Spleen (tissue), 11 donors: ENCODE measurements around the gene KDR. TPM values are rescaled to one million over a fixed set of nuclear protein-coding genes. Genes with fewer than 3 reads are reported as not detected.

Experiments
- DNase-seq: peaks from one replicate; pipeline ENCODE4 v3.0.0-alpha.2; 2020
- H3K27ac ChIP-seq, 8 donors: fragments of 200-600 bp; sonication (generic) in 7 of 8; 1 replicate in 4 of 8; 2 replicates in 4 of 8; pipeline versions ENCODE4 v1.5.0 to v1.8.0; 2016 to 2021; ENCODE audit warnings: inconsistent platforms in 4 of 8, mild to moderate bottlenecking in 4 of 8, moderate library complexity in 1 of 8
- H3K27me3 ChIP-seq, 7 donors: fragments of 200-600 bp; sonication (generic) in 6 of 7; replicated peaks in 1 of 7; 1 replicate in 4 of 7; 2 replicates in 3 of 7; pipeline versions ENCODE4 v1.5.0 to v1.8.0; 2016 to 2021; ENCODE audit warnings: inconsistent platforms in 3 of 7, mild to moderate bottlenecking in 1 of 7
- H3K36me3 ChIP-seq, 6 donors: fragments of 200-600 bp; sonication (generic) in 5 of 6; 1 replicate in 4 of 6; 2 replicates in 2 of 6; pipeline versions ENCODE4 v1.5.0 to v1.8.0; 2016 to 2021; ENCODE audit warnings: inconsistent platforms in 2 of 6
- H3K4me1 ChIP-seq, 6 donors: fragments of 200-600 bp; sonication (generic) in 5 of 6; 1 replicate in 3 of 6; 2 replicates in 3 of 6; pipeline versions ENCODE4 v1.5.0 to v1.8.0; 2016 to 2021; ENCODE audit warnings: inconsistent platforms in 3 of 6
- H3K4me3 ChIP-seq, 8 donors: fragments of 200-600 bp; sonication (generic) in 7 of 8; 1 replicate in 4 of 8; 2 replicates in 4 of 8; pipeline versions ENCODE4 v1.5.0 to v1.8.0; 2016 to 2021; ENCODE audit warnings: inconsistent platforms in 4 of 8, mild to moderate bottlenecking in 4 of 8, moderate library complexity in 2 of 8
- H3K9me3 ChIP-seq, 8 donors: fragments of 200-600 bp; sonication (generic) in 7 of 8; 1 replicate in 4 of 8; 2 replicates in 4 of 8; pipeline versions ENCODE4 v1.5.0 to v1.8.0; 2016 to 2021; ENCODE audit warnings: inconsistent platforms in 4 of 8
- CTCF ChIP-seq, 11 experiments: fragments of 200-600 bp in 7 of 11; fragments of 450-650 bp in 4 of 11; sonication (generic) in 4 of 11; IDR thresholded peaks in 8 of 11; conservative IDR thresholded peaks in 3 of 11; 1 replicate in 7 of 11; 2 replicates in 4 of 11; pipeline versions ENCODE4 v1.4.0 to v1.8.0; 2016 to 2021; ENCODE audit warnings: antibody characterized with exemption in 11 of 11, inconsistent platforms in 4 of 11, mild to moderate bottlenecking in 1 of 11
- POLR2A ChIP-seq, 3 donors: fragments of 450-650 bp; IDR thresholded peaks; one replicate each; pipeline ENCODE4 v1.5.1; 2017; ENCODE audit warnings: antibody characterized with exemption in 3 of 3, mild to moderate bottlenecking in 1 of 3
- POLR2AphosphoS5 ChIP-seq, 3 donors: sonication (generic); formaldehyde crosslinking; IDR thresholded peaks; one replicate each; pipeline ENCODE4 v1.5.1; 2017; ENCODE audit warnings: antibody characterized with exemption in 3 of 3
- WGBS, 5 donors: extraction: QIAGEN DNeasy Blood & Tissue Kit in 3 of 5; methylation state at CpG; one replicate each; pipeline versions ENCODE4 v1.1.5 to v1.1.7; 2013 to 2018; 5-methylcytosine and 5-hydroxymethylcytosine counted together
- intact Hi-C: fragments of 100-400 bp; cut with DNase I; formaldehyde crosslinking; loops from one replicate; pipeline ENCODE4 v1.15.0; 2023; ENCODE audit warnings: low total_unique reads
- polyA plus RNA-seq, 3 donors: library from polyadenylated mRNA; stranded (reverse); fragments of 200-250 nt; gene quantifications; one replicate each; pipeline ENCODE4 v1.2.1, GENCODE V29; 2013
- total RNA-seq, 7 donors: library from RNA; depleted of rRNA in 3 of 7; stranded (reverse); fragments of >200 nt in 3 of 7; fragmentation: NEBNext Ultra II Directional in 4 of 7; extraction: Animal tissue kit (Norgen Biotek cat#: 25700) in 4 of 7; gene quantifications; one replicate each; pipeline versions ENCODE4 v1.1.0 to v1.2.1, GENCODE V29; 2016 to 2021
- donor health status: healthy with polysubstance abuse.
- donor health status: DM: no; HTN: no; CAD: no; lungs with moderate emphysema.
- donor health status: DM: no; HTN: no; CAD: no.
- donor health status: Bipolar disorder and iron deficiency.
- donor health status: healthy.
- donor health status: DM: no; HTN: no; CAD: no.
- donor health status: DM: yes; HTN: yes; CAD: no.

The KDR gene
- total and polyA plus RNA-seq, 10 donors: 1.2 to 25.0 (median 19.0) TPM

GRCh38 chr4:55037728-55038127 is 87.7 kb downstream of the KDR start:
- Histone ChIP-seq H3K4me1 (no peaks in the 10 kb centered on the region), H3K27me3 (peaks cover 0 to 4% (median 0%) of the 10 kb centered on the region in 7 donors), H3K9me3 (peaks cover 0 to 19% (median 7%) of the 10 kb centered on the region in 8 donors), H3K36me3 (no peaks in the 10 kb centered on the region), H3K27ac (no peak overlapping the region), H3K4me3 (no peak overlapping the region)
- 67 to 92% (median 78%) methylated on average over 1 of the region's 1 CpG for WGBS, 5 donors
- no peak for DNase-seq
- TF ChIP-seq POLR2A (IDR thresholded peaks at IDR 0.05): no peak
- no peak for TF ChIP-seq CTCF (IDR thresholded peaks at IDR 0.05 in 8 of 11, conservative IDR thresholded peaks at IDR 0.05 in 3 of 11)
- TF ChIP-seq POLR2AphosphoS5 (IDR thresholded peaks at IDR 0.05): no peak
- intact Hi-C loops: no loop called here

GRCh38 chr4:55036405-55036804 is 89.0 kb downstream of the KDR start:
- intact Hi-C loops: no loop called here
- no peak for DNase-seq
- H3K9me3 ChIP-seq: peaks cover 0 to 10% (median 5%) of the 10 kb centered on the region in 8 donors
- H3K4me3 ChIP-seq: no peak overlapping the region
- H3K27ac ChIP-seq: no peak overlapping the region
- no peaks in the 10 kb centered on the region for H3K4me1 ChIP-seq
- no peaks in the 10 kb centered on the region for H3K36me3 ChIP-seq
- 87 to 100% (median 94%) methylated on average over 3 of the region's 3 CpGs for WGBS, 5 donors
- TF ChIP-seq CTCF (IDR thresholded peaks at IDR 0.05 in 8 of 11, conservative IDR thresholded peaks at IDR 0.05 in 3 of 11): no peak
- H3K27me3 ChIP-seq: peaks cover 0 to 14% (median 0%) of the 10 kb centered on the region in 7 donors

- peaks cover 0 to 5% (median under 1%) of the 10 kb centered on the region in 8 donors for H3K9me3 ChIP-seq
- no peaks in the 10 kb centered on the region for H3K4me1 ChIP-seq
- 58 to 84% (median 66%) methylated on average over 1 of the region's 1 CpG for WGBS, 5 donors
- H3K4me3 ChIP-seq: no peak overlapping the region
- H3K36me3 ChIP-seq: no peaks in the 10 kb centered on the region
- DNase-seq: no peak
- H3K27me3 ChIP-seq: peaks cover 0 to 18% (median 0%) of the 10 kb centered on the region in 7 donors
- intact Hi-C loops: no loop called here
- TF ChIP-seq POLR2AphosphoS5 (IDR thresholded peaks at IDR 0.05) (no peak), POLR2A (IDR thresholded peaks at IDR 0.05) (no peak), CTCF (IDR thresholded peaks at IDR 0.05 in 8 of 11, conservative IDR thresholded peaks at IDR 0.05 in 3 of 11) (no peak)
- no peak overlapping the region for H3K27ac ChIP-seq
Observed at GRCh38 chr4:55035892-55036291, 89.5 kb downstream of the KDR start.

GRCh38 chr4:55033296-55033695 is 92.1 kb downstream of the KDR start:
- Histone ChIP-seq H3K4me3 (no peak overlapping the region), H3K27me3 (peaks cover 0 to 21% (median 0%) of the 10 kb centered on the region in 7 donors), H3K27ac (no peak overlapping the region), H3K36me3 (no peaks in the 10 kb centered on the region), H3K9me3 (no peaks in the 10 kb centered on the region), H3K4me1 (no peaks in the 10 kb centered on the region)
- WGBS, 5 donors: 79 to 84% (median 81%) methylated on average over 8 of the region's 8 CpGs
- TF ChIP-seq CTCF (IDR thresholded peaks at IDR 0.05 in 8 of 11, conservative IDR thresholded peaks at IDR 0.05 in 3 of 11): no peak
- TF ChIP-seq POLR2AphosphoS5 (IDR thresholded peaks at IDR 0.05): no peak
- no peak for TF ChIP-seq POLR2A (IDR thresholded peaks at IDR 0.05)
- DNase-seq: no peak
- intact Hi-C loops: no loop called here
